Left kidney (tissue), 2 donors: ENCODE data around the gene GAA. TPM values are rescaled to one million over a fixed set of nuclear protein-coding genes. Genes with fewer than 3 reads are reported as not detected.
A peak's percentile ranks its signal among the peaks of the same experiment; 100 is the strongest.
"Not testable (repeated sequence)": the region's sequence is repeated elsewhere in the genome, so short reads cannot be mapped to it uniquely, and the experiment has no call there.

Experiments
- DNase-seq: peaks from one replicate; pipeline ENCODE4 v3.0.0-alpha.2; 2013
- polyA plus RNA-seq: library from polyadenylated mRNA; unstranded; fragments of 120-200 nt; gene quantifications from one replicate; pipeline ENCODE4 v1.2.1, GENCODE V29; 2013; ENCODE audit not compliant: insufficient read length

The GAA gene
- polyA plus RNA-seq, 1 donor, result 33.3 TPM

DNA sequence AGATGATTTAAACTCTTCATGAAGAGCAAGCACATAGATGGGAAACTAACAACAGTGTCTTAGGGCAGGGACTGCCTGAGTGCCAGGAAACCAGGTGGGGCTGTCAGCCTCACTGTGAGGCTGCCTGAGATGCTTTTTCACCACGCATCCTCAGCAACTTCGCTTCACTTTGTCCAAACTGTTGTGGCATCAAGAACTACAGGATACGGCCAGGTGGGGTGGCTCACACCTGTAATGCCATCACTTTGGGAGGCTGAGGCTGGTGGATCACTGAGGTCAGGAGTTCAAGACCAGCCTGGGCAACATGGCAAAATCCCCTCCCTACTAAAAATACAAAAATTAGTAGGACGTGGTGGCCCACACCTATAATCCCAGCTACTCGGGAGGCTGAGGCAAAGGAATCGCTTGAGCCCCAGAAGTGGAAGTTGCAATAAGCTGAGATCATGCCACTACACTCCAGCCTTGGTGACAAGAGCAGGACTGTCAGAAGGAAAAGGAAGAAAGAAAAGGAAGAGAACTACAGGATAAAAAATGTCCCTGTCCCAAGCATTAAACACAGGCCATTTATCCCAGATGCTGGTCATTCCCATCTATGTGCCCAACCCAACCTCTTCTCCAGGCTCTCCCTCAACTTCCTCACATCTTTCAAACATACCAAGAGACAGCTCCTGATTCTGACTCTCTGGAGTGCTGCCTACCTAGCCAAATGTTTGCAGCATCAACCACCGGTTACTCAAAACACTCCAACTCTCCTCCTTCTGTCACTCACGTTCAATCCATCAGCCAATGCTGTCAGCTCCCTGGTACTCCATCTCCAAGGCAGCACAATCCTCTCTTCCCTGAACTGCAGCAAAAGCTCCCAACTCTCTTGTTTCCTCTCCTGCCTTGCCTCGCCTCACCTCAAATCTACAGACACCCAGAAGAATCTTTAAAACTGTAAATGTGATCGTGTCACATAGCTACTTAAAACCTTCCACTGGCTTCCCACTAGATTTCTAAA lies 44.0 kb downstream of the GAA start:
- no peak for DNase-seq

- DNase-seq, result no peak
Measured at GRCh38 chr17:80146121-80147034, 45.0 kb downstream of the GAA start.

DNA sequence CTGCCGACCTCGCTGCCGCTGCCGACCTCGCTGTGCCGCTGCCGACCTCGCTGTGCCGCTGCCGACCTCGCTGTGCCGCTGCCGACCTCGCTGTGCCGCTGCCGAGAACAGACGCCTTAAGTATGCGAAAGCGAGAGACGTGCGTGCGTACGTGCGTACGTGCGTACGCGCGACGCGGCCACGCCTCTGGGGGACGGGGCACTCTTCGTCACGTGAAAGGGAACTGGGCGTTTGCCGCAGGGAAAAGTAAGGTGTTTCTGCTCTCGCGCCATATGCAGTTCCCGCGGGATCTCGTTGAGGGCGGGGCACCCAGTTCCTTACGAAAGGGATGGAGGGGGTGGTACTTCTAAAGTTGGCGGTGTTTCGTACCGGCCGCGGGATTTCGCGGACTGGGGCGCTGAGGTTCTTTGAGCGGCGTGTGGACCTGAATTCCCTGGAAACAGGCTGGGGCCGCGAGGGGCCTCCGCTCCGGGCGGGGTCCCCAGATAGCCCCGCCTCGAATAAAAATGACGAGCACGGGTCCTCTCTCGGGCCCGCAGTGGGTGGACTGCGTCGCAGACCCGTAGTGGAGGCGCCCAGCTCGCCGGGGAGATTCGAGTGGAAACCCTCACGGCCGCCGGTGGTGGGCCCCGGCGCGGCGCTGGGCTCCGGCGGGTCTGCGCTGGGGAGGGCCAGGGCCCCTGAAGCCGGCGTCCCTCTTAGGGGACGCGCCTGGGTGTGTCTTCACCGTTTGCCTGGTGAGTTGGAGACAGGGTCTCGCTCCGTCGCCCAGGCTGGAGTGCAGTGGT lies 45.8 kb downstream of the GAA start, which contains the start of gene EIF4A3:
EIF4A3 (minus strand) TSS at position 94 of the 788 bp plus-strand sequence. CDS start 167 bp downstream, outside the sequence.
- peak; percentile 98 for DNase-seq

GRCh38 chr17:80151333-80151732 lies 50.0 kb downstream of the GAA start:
- DNase-seq, result no peak

DNA sequence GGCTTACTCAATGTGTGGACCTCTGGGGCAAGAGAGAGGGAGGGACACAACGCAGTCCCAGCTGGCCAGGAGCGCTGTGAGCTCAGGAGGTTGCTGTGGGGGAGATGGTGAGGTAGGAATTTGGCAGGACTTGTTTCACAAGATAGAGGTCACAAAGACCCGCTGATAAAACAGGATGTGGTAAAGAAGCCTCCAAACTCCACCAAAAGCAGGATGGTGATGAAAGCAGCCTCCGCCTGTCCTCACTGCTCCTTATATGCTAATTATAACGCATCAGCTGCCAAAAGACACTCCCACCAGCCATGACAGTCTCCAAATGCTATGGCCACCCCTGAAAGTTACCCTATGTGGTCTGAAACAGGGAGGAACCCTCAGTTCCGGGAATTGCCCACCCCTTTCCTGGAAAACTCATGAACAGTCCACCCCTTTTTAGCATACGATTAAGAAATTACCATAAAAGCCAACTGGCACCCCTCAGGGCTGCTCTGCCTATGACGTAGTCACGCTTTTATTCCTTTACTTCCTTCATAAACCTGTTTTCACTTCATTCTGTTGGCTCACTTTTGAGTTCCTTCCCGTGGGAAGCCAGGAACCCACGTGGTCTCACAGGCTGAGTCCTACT lies 50.8 kb downstream of the GAA start:
- no peak for DNase-seq

GRCh38 chr17:80153004-80153403 lies 51.6 kb downstream of the GAA start:
- DNase-seq, result no peak

GRCh38 chr17:80154166-80154565 lies 52.8 kb downstream of the GAA start:
- DNase-seq, result no peak

- DNase-seq, result not testable (repeated sequence)
Measured at GRCh38 chr17:80155600-80155999, 54.2 kb downstream of the GAA start.

- no peak for DNase-seq
Measured at GRCh38 chr17:80158846-80159245, 57.5 kb downstream of the GAA start.

DNA sequence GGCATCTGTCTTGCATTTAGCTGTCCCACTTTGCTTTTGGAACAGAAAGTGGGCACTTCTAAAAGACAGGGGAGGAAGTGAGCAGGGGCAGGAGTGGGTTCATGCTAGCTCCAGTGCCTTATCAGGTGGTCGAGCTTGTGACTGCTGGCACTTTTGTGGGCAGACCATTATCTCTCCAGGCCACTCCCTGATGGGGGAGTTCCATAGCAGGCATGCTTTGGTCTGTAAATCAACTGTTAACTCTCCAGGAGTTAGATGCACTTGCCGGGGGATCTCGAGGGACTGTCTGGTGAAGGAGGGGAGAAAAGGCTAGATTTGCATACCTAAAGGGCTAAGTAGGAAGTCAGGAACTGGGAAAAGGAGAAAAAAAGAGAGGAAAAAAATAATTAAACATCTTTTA lies 59.2 kb downstream of the GAA start:
- no peak for DNase-seq

DNA sequence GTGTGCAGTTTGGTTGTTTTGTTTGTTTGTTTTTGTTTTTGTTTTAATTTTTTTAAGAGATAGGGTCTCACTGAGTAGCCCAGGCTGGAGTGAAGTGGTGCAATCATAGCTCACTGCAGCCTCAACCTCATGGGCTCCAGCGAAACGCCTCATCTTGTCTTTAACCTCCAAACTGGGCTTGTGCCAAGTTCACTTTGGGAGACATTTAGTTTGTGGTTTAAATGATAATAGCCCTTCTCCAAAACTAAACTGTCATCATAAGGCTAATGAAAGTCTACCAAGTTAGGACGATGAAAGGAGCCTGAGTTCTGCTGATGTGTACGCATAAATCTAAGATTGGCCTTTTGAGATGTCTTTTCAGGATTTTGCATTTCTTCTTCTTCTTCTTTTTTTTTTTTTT lies 62.0 kb downstream of the GAA start:
- DNase-seq, result no peak

GRCh38 chr17:80164185-80164584 lies 62.8 kb downstream of the GAA start:
- no peak for DNase-seq

GRCh38 chr17:80166446-80166845 lies 65.1 kb downstream of the GAA start:
- no peak for DNase-seq

DNA sequence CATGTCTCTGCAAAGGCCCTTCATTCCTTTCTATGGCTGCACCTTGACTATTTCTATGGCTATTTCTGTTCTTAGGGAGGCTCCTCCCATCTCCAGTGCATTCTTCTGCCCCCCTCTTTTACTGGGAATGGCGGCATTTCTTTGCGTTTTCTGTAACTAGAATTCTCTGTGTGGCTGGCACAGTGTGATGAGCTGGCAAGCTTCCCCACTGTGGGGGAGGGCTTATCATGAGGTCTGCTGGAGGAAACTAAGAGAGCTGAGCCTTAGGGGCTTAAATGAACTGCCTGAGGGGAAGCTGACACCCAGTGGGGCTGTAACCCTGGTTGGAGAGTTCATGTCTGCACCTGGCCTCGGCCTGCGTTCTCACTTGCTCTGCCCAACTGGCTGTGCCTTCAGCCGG lies 67.0 kb downstream of the GAA start:
- DNase-seq, result no peak

DNA sequence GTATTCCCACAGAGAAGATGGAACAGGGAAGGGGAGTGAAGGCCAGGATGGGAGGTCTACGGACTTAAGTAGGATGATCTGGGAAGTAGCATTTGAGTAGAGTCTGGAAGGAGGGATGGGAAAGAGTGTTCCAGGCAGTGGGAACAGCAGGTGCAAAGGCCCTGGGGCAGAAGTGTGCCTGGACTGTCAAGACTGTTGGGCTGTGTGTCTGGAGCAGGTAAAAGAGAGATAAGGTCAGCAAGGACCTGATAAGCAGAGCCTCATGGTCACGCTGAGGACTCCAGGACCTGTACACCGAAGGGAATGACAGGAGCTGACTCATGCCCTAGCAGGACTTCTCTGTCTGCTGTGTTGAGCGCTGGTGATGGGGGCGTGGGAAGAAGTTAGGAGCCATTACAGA lies 67.7 kb downstream of the GAA start:
- no peak for DNase-seq

Other genes starting within 250 kb of the GAA start
- gene TBC1D16, start 65.7 kb upstream of the GAA start, polyA plus RNA-seq, result 33.1 TPM
- 21.5 TPM for gene CCDC40, start 64.9 kb upstream of the GAA start, polyA plus RNA-seq
- 106 TPM for gene EIF4A3, start 45.5 kb downstream of the GAA start, polyA plus RNA-seq
- 2.2 TPM for gene CARD14, start 68.4 kb downstream of the GAA start, polyA plus RNA-seq
- gene SGSH, start 118.8 kb downstream of the GAA start, polyA plus RNA-seq, result 41.8 TPM
- gene SLC26A11, start 118.8 kb downstream of the GAA start, polyA plus RNA-seq, result 27.2 TPM
- gene RNF213, start 159.3 kb downstream of the GAA start, polyA plus RNA-seq, result 99.9 TPM